22Rv1 (cell line): ENCODE results near the gene RFESD.

Source experiments
- ZFX ChIP-seq: fragments of 450-650 bp; IDR thresholded peaks from 2 replicates; pipeline ENCODE4 v1.6.1; 2017; ENCODE audit warnings: antibody characterized with exemption, borderline replicate concordance
- TF ChIP-seq, protein P1 (sequence below): fragments of 450-650 bp; IDR thresholded peaks from 2 replicates; pipeline ENCODE4 v1.5.1; 2017; ENCODE audit warnings: mild to moderate bottlenecking

GRCh38 chr5:95660060-95660459 is 13.5 kb downstream of the RFESD start:
- TF ChIP-seq, protein P1, sequence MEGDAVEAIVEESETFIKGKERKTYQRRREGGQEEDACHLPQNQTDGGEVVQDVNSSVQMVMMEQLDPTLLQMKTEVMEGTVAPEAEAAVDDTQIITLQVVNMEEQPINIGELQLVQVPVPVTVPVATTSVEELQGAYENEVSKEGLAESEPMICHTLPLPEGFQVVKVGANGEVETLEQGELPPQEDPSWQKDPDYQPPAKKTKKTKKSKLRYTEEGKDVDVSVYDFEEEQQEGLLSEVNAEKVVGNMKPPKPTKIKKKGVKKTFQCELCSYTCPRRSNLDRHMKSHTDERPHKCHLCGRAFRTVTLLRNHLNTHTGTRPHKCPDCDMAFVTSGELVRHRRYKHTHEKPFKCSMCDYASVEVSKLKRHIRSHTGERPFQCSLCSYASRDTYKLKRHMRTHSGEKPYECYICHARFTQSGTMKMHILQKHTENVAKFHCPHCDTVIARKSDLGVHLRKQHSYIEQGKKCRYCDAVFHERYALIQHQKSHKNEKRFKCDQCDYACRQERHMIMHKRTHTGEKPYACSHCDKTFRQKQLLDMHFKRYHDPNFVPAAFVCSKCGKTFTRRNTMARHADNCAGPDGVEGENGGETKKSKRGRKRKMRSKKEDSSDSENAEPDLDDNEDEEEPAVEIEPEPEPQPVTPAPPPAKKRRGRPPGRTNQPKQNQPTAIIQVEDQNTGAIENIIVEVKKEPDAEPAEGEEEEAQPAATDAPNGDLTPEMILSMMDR: no peak
- TF ChIP-seq ZFX: no peak
